ENCODE data around the gene PRICKLE1.

- TF ChIP-seq CTCF (IDR thresholded peaks at IDR 0.05) (peak; percentile 78 to 96 (median 80)), POLR2A (IDR thresholded peaks at IDR 0.05) (peak in 2 of 3 donors; percentile 14 to 35)
Observed at GRCh38 chr12:42482748-42483520, 106.6 kb downstream of the PRICKLE1 start.

Data from body of pancreas (tissue), 4 donors.